HG03432 (cell line): ENCODE measurements around the gene CCNQ.

Experiments used
- ATAC-seq: cut with Tn5 transposase; IDR thresholded peaks from one replicate; pipeline ENCODE4 v1.9.1; 2021; ENCODE audit warnings: mild to moderate bottlenecking, moderate library complexity; ENCODE audit not compliant: unreplicated experiment

Gene CCNQ

GRCh38 chrX:153598541-153599191 lies at the start of gene CCNQ:
Gene CCNQ (minus strand): TSS chrX:153599139. CDS start chrX:153599073, 66 bp downstream.
- peak; percentile 57 for ATAC-seq

GRCh38 chrX:153647461-153648357 lies 48.8 kb upstream of the CCNQ start:
- ATAC-seq: no peak

DNA sequence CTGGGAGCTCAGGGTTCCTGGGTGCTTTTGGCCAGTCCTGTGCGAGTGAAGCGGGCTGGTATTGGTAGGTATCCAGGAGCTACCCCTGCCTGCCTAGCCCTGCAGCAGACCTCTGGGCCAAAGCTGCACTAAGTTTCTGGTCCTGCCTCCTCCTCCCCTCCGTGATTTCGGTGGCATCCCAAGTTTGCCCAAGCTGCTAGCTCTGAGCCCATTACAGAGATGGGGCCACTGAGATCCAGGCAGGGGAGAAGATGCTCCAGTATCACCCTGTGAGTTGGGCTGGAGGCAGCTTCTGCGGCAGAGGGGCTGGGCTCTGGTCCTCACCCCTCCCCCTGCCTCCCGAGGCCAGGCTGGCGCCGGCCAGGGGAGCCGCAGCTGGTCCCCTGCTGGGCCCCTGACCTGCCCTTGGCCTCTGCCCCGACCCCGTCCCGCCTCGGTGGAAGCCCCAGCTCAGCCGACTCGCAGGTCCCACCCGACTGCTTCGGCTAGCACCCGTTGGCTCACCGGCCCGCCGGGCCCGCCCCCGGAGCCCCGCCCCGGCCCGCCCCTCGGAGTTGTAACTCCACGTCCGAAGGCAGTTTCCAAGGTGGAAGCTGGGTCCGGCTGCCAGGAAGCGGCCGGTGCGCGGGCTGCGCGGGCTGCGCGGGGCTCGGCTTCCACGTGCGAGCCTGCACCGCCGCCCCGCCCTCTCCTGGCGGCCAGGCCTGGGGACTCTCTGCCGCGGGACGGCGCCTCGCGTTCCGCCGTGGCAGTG lies 47.9 kb upstream of the CCNQ start, which contains the start of gene DUSP9:
TSS of gene DUSP9 (plus strand) at position 584 of the 754 bp plus-strand sequence. CDS start 751 bp downstream, outside the sequence.
- ATAC-seq: no peak

DNA sequence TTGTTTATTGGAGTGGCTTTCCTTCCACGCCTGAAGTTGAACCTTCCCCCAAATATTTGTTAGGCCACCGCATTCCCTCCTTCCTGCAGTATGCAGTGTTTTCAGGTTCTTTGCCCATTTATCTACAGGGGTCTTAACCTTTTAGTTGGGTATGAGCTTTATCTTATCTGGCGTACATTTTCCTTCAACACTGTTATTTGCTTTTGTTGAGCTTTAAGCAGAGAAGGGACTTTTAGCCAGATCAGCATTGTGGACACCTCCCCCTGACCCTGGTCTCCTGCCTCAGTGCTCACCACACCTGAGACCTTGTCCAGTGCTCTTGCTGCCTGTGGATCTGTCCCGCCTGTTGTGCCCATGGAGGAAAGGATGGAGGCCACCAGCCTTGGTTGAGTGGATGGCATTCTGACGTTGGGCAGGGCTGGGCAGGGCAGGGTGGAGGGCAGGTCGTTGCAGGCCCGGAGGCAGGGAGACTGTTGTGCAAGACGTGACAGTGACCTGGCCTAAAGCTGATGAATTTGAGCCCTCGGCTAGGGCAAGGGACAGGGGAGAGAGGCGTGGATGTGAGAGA lies 47.1 kb upstream of the CCNQ start:
- no peak for ATAC-seq

GRCh38 chrX:153645151-153645550 lies 46.2 kb upstream of the CCNQ start:
- ATAC-seq: no peak

- ATAC-seq: no peak
Observed at GRCh38 chrX:153644356-153645125, 45.6 kb upstream of the CCNQ start.

- no peak for ATAC-seq
Observed at GRCh38 chrX:153643431-153644351, 44.8 kb upstream of the CCNQ start.

DNA sequence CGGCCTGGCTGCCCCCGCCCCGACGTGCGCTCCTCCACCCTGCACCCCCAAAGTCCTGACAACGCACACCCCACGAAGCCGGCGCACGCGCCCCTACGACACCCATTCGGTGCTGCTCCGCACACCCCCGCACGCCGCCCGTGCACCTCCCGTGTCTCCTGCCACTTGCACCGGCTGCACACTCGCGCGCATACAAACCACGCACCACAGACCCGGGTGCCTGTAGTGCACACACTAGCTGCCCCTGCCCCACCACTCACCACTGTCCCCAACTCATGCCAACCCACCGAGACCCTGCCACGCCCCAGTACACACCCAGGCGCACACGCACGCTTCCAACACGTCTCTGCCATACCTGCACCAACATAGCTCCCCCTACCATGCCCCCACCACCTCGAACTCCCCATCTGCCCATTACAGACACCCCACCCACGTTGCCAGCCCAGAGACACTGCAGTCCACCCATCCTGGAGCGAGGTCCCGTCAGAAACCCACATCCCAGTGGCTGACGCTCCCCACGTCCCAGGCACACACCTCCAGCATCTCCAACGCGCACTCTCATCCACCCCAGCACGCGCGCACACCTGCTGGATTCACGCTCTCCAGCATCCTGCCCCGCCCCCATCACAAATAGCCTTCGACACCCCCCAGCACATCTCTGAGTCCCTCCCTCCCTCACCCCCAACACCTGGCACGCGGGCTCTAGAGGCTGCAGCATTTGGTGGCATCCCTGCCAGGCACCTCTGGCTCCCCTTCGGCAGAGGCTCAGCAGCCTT lies 43.9 kb upstream of the CCNQ start:
- no peak for ATAC-seq

DNA sequence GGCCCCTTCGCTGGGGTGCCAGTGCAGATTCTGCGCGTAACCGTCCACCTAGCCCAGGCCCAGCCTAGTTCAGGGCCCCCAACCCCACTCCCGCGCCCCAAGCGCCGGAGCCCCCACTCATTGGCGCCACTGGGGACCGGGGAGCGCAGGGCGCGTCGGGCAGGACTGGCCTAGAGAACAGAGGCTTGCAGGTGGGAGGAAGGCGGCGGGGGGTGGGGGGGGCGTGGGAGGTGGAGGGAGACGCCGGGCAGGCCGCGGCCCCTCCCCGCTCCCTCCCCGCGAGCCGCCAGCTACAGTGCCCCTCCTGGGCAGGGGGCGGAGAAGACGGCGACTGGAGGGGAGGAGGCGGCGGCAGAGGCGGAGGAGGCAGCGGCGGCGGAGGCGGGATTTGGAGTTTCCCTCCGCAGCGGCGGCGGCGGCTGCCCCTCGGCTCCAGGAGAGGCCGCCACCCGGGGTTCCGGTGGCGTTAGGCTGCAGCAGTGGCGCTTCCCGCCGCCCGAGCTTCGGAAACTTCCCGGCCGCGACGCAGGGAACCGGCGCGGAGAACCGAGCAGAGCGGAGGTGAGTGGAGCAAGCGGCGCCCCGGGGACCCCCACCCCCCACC lies 43.2 kb upstream of the CCNQ start:
- ATAC-seq: no peak

DNA sequence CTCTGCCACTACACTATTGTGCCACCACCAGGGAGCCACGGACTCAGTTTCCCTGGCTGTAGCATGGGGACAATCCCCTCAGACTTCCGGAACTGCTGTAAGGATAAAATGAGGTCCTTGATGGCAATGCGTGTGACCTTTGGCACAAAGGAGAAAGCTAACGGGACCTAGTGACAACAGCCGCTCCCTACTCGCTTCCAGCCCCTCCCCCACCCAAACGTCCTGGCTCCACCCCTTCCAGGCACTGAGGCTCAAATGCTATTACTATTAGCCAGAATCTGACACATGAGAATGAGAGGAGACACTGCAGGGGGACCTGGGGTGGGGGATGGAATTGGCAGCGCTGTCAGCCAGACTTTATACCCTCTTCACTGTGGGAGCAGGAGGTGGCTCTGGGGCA lies 42.7 kb upstream of the CCNQ start:
- no peak for ATAC-seq

- no peak for ATAC-seq
Observed at GRCh38 chrX:153640736-153641575, 42.0 kb upstream of the CCNQ start.

DNA sequence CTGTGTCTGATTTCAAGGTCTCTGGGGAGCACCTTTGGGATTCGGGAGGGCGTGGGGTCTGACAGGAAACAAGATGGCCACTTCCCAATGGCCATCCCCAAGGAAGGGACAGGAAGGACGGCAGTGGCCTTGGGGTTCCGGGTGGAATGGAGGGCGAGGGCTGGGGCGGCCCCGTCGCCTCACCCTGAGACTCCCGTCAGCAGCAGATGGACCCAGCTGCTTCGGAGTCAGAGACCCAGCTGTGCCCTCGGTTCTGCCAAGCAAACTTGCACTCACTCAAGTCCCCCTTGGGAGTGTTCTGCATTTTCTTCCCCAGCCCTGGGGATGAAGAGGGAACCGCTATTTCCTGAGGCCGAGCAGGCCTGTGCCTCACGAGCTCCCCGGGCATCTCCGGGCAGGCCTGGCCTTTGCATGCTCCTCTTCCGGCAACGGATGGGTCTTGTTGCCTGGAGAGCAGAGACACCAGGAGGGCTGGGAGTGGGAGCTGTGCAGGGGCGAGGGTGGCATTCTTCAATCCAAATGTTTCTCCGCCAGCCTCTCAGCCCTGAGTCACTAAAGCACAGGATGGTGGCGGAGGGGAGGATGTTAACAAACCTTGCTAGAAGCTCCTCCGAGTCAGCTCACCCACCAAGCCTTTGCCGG lies 41.2 kb upstream of the CCNQ start:
- ATAC-seq: no peak

DNA sequence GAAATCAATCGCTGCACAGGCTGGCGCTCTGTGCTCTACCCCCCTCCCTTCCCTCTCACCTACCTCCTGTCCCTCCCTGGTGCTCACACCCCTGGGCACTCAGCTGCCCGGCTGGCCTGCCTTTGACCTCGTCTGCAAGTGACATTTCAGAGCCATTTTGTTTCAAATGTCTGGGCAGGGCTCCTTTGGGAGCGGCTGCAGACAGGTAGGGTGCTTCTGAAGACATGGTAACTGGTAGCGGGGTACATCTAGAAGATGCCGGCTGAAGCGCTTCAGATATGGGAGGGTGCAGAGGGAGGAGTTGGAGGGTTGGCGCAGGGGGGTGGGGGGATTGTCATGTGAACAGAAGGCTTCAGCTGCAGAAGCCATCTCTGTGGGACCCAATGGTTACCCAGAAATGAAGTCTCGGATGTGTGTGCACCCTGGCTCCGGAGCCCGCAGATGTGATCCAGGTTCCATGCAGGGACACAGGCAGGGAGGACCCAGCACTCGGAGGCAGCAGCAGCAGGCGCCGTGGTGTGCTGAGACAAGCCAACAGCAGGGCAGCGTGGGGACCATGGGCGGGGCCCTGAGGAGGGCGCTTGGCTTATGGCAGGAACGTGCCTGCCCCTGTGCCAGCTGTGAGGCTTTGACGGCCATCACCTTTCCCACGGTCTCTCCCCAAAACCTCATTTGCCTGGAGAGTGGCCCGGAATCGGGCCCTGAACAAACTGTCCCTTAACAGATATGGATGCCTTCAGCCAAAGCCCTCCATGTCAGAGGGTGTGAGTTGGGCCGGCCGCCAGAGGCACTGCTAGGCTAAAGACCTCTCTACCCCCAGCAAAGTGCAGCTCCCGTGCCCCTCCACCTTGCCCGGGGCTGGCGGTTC lies 40.5 kb upstream of the CCNQ start:
- no peak for ATAC-seq

DNA sequence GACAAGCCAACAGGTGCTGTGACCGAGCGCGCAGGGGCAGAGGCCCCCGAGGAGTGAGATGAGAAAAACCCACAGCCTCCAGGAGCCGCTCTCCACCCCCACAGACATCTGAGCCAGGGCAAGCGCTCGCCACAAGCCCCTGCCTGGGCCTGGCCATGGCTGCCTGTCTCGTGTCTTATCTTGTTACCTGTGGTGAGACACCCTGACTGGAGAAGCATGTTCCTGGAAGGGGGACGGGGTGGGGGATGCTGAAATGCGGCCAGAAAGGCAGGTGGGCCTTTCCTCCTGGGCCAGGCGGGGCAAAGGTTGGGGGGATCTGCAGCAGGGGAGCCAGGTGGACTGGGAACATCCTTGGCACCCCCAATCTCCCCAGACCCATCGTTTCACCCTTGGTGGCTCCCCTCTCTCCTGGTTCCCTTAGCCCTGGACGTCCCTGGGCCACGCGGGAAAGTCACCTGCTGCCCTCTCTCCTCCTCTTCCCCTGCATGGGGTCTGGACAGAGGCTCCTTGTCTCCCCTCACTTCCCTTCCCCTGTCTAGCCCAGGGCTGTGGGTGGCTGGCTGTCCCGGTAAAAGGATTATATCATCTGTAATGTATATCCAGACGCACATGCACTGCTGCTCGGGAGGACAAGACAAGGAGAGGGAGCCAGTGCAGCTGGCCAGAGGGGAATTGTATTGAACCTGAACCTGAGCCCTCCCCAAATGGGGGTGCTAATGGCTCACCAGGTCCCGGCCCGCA lies 39.7 kb upstream of the CCNQ start:
- no peak for ATAC-seq

- ATAC-seq: no peak
Observed at GRCh38 chrX:153638041-153638371, 39.1 kb upstream of the CCNQ start.
